Stimulated activated CD8-positive, alpha-beta memory T cell treated with anti-CD3 and anti-CD28 coated beads, Interleukin-15, amount 100 ng/mL, for 48 hours (primary cell): ENCODE data around the gene ARID5B.
"Not testable (repeated sequence)": the region's sequence is repeated elsewhere in the genome, so short reads cannot be mapped to it uniquely, and the experiment has no call there.

Experiments
- DNase-seq, 2 donors: peaks; one replicate each; pipeline ENCODE4 v3.0.0-alpha.2; 2020; ENCODE audit warnings: low read depth in 2 of 2

Gene ARID5B

GRCh38 chr10:61964059-61964709 lies 62.7 kb downstream of the ARID5B start:
- no peak for DNase-seq

DNA sequence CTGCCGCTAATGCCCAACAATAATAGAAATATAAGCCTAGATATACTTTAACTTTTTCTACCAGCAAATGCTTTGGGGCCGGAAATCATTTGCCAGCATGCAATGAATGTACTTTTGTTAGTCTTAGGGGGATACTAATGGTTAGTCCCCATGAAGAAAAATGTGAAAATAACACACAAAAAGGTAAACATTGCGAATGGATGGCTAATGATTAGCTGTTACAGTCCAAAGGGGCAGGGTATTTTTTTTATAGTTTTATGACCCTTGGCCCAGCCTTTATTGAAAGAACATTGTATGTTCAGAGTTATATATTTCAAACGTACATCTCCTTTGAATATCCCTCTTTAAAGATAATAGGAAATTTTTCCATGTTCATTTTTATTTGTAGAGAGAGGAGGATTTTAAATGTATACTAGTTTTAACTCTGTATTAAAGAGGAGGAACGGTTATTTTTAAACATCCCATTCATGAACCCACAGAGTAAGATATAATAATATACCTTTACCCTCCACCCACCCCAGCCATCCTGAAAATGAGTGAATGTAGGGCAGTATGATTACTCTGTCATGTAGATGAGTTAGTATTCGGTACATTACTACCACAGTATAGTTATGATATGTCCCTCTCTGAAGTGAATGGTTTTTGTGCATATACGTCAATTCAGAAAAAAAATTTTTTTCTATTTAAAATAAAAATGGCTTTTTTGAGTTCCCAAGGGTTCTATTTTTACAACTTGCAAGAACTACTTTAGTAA lies 63.6 kb downstream of the ARID5B start:
- no peak for DNase-seq

GRCh38 chr10:61965703-61966395 lies 64.3 kb downstream of the ARID5B start:
- DNase-seq, result no peak

DNA sequence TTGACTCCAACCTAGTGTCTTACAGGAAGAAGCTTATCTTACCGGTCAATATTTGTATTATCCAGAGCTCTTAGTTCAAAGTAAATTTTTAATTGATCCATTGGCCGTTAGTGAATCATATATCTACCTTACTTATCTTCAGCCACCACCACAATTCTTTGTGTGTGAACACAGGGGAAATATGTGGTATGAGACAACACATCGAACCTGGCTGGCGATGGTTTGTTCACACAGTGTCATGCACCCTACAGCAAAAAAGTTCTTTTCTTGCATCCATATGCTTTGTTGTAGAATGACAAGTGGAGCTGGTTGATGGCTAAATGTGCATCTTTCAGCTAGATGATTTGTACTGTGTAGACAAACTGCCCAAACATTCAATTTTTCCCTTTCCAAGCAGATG lies 65.8 kb downstream of the ARID5B start:
- no peak for DNase-seq

- no peak for DNase-seq
Observed at GRCh38 chr10:61970182-61971002, 68.9 kb downstream of the ARID5B start.

- no peak for DNase-seq
Observed at GRCh38 chr10:61971003-61971325, 69.5 kb downstream of the ARID5B start.

DNA sequence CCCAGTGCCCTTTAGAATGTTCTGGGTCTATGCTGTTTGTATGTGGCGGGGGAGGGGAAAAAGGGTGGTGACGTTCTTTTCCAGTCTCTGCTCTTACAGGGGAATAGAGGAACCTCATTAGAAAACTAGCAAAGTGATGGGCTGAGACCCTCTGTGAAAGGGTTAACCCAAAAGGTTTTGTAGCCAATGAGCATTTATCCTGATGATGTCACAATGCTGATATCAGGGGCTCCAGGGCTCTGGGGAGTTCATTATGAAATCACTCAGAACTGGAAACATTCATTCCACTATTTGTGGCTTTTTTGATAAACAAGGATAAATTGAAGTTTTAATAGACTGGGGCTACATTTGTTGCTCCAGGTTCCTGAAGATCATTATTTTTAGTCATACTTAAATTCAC lies 71.7 kb downstream of the ARID5B start:
- no peak for DNase-seq

GRCh38 chr10:61973906-61974305 lies 72.4 kb downstream of the ARID5B start:
- no peak for DNase-seq

DNA sequence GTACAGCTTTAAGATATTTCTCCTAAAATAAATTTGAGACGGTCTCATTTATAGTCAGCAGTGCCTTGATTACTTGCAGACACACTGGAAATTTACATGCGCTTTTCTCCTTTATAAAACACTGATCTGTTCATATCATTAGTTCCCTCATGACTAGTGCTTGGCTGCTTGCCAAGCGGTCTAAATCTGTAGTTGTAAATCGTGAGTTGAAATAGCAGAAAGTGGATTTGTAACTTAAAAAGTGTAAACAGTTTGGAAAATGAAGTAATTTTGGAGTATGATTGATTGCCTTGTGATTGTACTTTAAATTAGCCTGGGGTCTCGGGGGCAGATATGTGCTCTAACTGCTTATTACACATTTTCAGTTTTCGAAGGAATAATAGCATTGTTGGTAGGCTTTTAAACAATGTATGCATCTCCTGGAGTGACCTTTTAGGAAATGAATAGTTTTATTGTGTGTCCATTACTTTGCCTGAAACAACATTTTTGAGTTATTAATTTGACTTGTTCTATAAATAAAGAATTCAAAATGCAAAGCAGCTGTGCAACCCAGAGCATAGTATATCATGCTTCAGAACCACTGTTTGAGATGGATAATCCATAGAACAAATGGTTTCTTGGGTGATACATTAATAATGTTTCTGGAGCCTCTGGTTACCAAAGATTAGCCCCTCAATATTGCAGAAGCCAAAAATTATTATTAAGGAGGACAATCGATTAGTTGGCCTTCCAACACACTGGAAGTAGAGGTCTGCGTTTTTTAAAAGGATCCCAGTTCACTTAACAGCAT lies 73.3 kb downstream of the ARID5B start:
- DNase-seq, result no peak

GRCh38 chr10:61975391-61975932 lies 74.0 kb downstream of the ARID5B start:
- DNase-seq, result no peak

DNA sequence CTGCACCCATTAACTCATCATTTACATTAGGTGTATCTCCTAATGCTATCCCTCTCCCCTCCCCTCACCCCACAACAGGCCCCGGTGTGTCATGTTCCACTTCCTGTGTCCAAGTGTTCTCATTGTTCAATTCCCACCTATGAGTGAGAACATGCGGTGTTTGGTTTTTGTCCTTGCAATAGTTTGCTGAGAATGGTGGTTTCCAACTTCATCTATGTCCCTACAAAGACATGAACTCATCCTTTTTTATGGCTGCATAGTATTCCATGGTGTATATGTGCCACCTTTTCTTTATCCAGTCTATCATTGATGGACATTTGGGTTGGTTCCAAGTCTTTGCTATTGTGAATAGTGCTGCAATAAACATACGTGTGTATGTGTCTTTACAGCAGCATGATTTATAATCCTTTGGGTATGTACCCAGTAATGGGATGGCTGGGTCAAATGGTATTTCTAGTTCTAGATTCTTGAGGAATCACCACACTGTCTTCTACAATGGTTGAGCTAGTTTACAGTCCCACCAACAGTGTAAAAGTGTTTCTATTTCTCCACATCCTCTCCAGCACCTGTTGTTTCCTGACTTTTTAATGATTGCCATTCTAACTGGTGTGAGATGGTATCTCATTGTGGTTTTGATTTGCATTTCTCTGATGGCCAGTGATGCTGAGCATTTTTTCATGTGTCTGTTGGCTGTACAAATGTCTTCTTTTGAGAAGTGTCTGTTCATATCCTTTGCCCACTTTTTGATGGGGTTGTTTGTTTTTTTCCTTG lies 75.6 kb downstream of the ARID5B start:
- not testable (repeated sequence) for DNase-seq

DNA sequence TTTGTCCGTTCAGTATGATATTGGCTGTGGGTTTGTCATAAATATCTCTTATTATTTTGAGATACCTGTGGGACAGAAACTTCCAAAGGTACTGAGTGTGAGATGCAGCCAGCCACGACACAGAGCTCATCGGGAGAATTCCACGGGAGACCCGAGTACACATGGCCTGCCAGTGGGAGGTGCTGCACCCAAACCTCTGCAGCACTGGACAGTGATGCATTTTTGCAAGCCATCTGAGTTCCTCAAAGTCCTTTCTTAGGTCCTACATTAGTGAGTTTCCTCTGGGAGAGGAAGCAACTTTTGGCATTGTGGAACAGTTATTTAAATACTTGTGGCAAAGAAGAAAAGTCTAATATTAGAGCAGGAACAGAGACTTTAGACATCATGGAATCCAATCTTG lies 77.5 kb downstream of the ARID5B start:
- DNase-seq, result no peak

GRCh38 chr10:61981460-61981859 lies 80.0 kb downstream of the ARID5B start:
- DNase-seq, result no peak

- no peak for DNase-seq
Observed at GRCh38 chr10:61983255-61983654, 81.8 kb downstream of the ARID5B start.

GRCh38 chr10:61984803-61985418 lies 83.4 kb downstream of the ARID5B start:
- DNase-seq, result no peak

DNA sequence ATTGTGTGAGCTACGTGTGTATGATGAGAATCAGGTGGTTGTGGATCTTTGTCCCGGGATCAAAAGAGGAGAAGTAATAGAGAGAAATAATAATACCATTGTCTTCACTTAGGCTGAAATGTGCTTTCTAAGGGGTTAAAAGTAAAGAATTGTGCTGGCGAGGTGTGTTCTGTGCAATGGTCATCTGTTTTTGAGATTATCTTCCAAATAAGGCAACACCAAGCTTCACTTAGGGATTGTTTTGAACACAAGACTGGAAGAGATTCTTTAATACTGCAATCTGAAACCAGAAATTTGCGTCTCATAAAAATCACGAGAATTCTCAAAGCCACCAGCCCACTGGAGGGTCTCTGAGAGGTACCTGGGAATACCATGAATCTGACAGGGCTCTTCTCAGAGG lies 84.2 kb downstream of the ARID5B start:
- DNase-seq, result no peak

- DNase-seq, result no peak
Observed at GRCh38 chr10:61986382-61986781, 84.9 kb downstream of the ARID5B start.

- no peak for DNase-seq
Observed at GRCh38 chr10:61986788-61987492, 85.4 kb downstream of the ARID5B start.

DNA sequence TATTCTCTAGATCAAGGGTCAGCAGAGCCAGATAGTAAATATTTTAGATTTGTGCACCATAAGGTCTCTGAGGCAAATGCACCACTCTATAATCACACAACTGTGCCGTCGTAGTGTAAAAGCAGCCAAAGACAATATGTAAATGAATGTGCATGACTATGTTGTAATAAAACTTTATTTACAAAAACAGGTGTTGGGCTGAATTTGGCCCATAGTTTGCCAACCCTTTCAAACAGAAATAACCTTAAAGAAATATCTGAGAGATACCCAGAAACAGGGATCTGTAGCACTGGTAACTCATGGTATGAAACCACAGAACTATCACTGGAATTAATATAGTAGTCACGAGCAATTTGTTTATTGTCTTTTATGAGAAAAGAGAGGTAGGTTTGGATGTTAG lies 86.0 kb downstream of the ARID5B start:
- DNase-seq, result no peak
